HepG2 (cell line): Measurements from ENCODE around the gene NR2F6. TPM values are rescaled to one million over a fixed set of nuclear protein-coding genes. Genes with fewer than 3 reads are reported as not detected.

Source experiments
- CCAR2 ChIP-seq: fragments of 200-400 bp; formaldehyde crosslinking; optimal IDR thresholded peaks from 2 replicates; pipeline ENCODE3; 2018; ENCODE audit warnings: low read depth, mild to moderate bottlenecking, low read length, moderate library complexity
- HOXA3 ChIP-seq: sonication (generic); formaldehyde crosslinking; IDR thresholded peaks from 2 replicates; pipeline ENCODE4 v1.5.0; 2020; ENCODE audit warnings: missing genetic modification reagents
- KDM5A ChIP-seq: fragments of 200-600 bp; sonication (generic); IDR thresholded peaks from 2 replicates; pipeline ENCODE4 v1.7.0; 2018; ENCODE audit warnings: antibody characterized with exemption, mild to moderate bottlenecking, low read length, borderline replicate concordance
- TEAD3 ChIP-seq: optimal IDR thresholded peaks from 2 replicates; pipeline ENCODE3; 2016; ENCODE audit warnings: borderline replicate concordance
- ZBTB7B ChIP-seq: sonication (generic); formaldehyde crosslinking; IDR thresholded peaks from 2 replicates; pipeline ENCODE4 v1.4.0; 2020; ENCODE audit warnings: missing genetic modification reagents
- ZNF780A ChIP-seq: sonication (generic); formaldehyde crosslinking; IDR thresholded peaks from 2 replicates; pipeline ENCODE4 v1.8.0; 2022; ENCODE audit warnings: mild to moderate bottlenecking, missing genetic modification reagents, moderate library complexity
- polyA plus RNA-seq, 8 experiments: library from polyadenylated mRNA; depleted of rRNA in 3 of 8; stranded (reverse) in 7 of 8; unstranded in 1 of 8; fragments of >200 nt; fragmentation: Illumina TruSeq in 4 of 8; extraction: Trizol in 4 of 8; gene quantifications; 2 replicates each; pipeline versions ENCODE4 v1.2.1 to v1.2.3, GENCODE V29; 2011 to 2016; ENCODE audit warnings: low read depth in 4 of 8, missing spikeins in 1 of 8, mixed read lengths in 1 of 8; ENCODE audit not compliant: insufficient read depth in 1 of 8
- total RNA-seq, 5 experiments: library from RNA; depleted of rRNA; stranded (reverse); fragments of >200 nt; fragmentation: Illumina TruSeq; extraction: Trizol; gene quantifications; 2 replicates each; pipeline ENCODE4 v1.2.3, GENCODE V29; 2016; ENCODE audit warnings: low read depth in 1 of 5
- TF ChIP-seq, protein P1 (sequence below): sonication (generic); formaldehyde crosslinking; IDR thresholded peaks from 2 replicates; pipeline ENCODE4; 2020; ENCODE audit warnings: missing genetic modification reagents, mild to moderate bottlenecking, borderline replicate concordance
- TF ChIP-seq, protein P2 (sequence below): sonication (generic); formaldehyde crosslinking; IDR thresholded peaks from 2 replicates; pipeline ENCODE4 v1.5.1; 2020; ENCODE audit warnings: mild to moderate bottlenecking, moderate library complexity, missing genetic modification reagents

NR2F6 gene
- total and polyA plus RNA-seq, 2 of the 13 experiments (the other 11 are each of a cell fraction or from before 2014, with no cell fraction given) = 30.9 to 72.4 TPM

DNA sequence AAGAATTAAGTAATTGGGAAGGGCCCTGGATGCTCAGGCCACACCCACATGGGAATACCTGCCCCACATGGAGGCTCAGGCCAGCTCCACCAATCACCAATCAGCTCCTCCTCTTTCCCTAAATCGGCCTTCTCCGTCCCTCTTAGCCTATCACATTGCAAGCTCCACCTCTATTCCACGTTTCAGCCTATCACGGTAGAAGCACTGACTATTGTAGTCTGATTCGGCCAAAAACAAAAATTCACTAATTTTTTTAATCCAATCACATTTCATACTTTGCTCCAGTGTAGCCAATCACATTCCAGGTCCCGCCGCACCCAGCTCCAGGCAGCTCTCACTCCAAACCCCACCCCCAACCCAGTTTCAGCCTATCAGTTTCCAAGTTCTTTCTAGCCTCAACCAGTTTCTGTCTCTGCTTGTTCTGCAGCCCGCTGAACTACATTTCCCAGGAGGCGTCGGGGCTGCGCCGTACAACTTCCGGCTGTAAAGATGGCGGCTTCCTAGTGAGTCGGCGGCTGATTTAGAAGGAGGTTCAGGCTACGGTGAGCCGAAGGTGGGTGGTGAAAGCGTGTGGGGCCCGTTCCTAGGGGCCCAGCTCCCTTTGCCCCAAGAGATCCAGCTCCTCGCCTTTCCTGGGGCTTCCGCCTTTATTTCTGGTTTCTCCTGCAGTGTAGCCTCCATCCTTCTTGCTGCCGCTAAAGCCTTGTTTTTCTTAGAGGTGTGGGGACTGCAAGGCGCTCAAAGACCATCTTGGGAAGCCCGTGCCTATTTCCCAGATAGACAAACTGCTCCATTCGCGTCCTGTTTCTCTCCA is 21.5 kb upstream of the NR2F6 start, which contains the start of gene BABAM1 (continued):
- TF ChIP-seq, protein P1, sequence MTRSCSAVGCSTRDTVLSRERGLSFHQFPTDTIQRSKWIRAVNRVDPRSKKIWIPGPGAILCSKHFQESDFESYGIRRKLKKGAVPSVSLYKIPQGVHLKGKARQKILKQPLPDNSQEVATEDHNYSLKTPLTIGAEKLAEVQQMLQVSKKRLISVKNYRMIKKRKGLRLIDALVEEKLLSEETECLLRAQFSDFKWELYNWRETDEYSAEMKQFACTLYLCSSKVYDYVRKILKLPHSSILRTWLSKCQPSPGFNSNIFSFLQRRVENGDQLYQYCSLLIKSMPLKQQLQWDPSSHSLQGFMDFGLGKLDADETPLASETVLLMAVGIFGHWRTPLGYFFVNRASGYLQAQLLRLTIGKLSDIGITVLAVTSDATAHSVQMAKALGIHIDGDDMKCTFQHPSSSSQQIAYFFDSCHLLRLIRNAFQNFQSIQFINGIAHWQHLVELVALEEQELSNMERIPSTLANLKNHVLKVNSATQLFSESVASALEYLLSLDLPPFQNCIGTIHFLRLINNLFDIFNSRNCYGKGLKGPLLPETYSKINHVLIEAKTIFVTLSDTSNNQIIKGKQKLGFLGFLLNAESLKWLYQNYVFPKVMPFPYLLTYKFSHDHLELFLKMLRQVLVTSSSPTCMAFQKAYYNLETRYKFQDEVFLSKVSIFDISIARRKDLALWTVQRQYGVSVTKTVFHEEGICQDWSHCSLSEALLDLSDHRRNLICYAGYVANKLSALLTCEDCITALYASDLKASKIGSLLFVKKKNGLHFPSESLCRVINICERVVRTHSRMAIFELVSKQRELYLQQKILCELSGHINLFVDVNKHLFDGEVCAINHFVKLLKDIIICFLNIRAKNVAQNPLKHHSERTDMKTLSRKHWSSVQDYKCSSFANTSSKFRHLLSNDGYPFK (CRISPR knock-in tag) = peak; percentile 83; the same call in 1 of the 2 replicates
- TF ChIP-seq CCAR2 (no peak), ZNF780A (CRISPR knock-in tag) (no peak), KDM5A (peak; percentile 97), HOXA3 (peak; percentile 95), TEAD3 (CRISPR knock-in tag) (peak; percentile 73), ZBTB7B (no peak)
- TF ChIP-seq, protein P2, sequence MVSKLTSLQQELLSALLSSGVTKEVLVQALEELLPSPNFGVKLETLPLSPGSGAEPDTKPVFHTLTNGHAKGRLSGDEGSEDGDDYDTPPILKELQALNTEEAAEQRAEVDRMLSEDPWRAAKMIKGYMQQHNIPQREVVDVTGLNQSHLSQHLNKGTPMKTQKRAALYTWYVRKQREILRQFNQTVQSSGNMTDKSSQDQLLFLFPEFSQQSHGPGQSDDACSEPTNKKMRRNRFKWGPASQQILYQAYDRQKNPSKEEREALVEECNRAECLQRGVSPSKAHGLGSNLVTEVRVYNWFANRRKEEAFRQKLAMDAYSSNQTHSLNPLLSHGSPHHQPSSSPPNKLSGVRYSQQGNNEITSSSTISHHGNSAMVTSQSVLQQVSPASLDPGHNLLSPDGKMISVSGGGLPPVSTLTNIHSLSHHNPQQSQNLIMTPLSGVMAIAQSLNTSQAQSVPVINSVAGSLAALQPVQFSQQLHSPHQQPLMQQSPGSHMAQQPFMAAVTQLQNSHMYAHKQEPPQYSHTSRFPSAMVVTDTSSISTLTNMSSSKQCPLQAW (CRISPR knock-in tag) = peak; percentile 37; the same call in 1 of the 2 replicates
